Left cardiac atrium (tissue), 4 donors: Measurements from ENCODE around the gene PCYT1A. TPM values are rescaled to one million over a fixed set of nuclear protein-coding genes. Genes with fewer than 3 reads are reported as not detected.
"Not testable (repeated sequence)": the region's sequence is repeated elsewhere in the genome, so short reads cannot be mapped to it uniquely, and the experiment has no call there.

Experiments used
- ATAC-seq, 2 donors: fragments of 200-7000 bp; cut with Tn5 transposase; one replicate each; pipeline ENCODE4 v1.9.1; 2020; ENCODE audit warnings: mild to moderate bottlenecking in 2 of 2, moderate library complexity in 2 of 2
- DNase-seq: peaks from one replicate; pipeline ENCODE4 v3.0.0-alpha.2; 2020
- intact Hi-C, 2 donors: fragments of 100-400 bp; cut with DNase I; formaldehyde crosslinking; loops; one replicate each; pipeline versions ENCODE4 v1.14.1 to v1.15.1; 2022 to 2023
- long read RNA-seq: library from polyadenylated mRNA; unstranded; transcript quantifications from one replicate; pipeline ENCODE4 v2.0.0, GENCODE V29; 2021
- total RNA-seq, 2 donors: library from RNA; stranded (reverse); fragmentation: NEBNext Ultra II Directional; extraction: Animal tissue kit (Norgen Biotek cat#: 25700); gene quantifications; one replicate each; pipeline ENCODE4 v1.2.1, GENCODE V29; 2021
- donor health status: DM: no; HTN: yes; CAD: no.
- donor health status: DM: no; HTN: yes; CAD: no; lungs with severe emphysema.
- donor health status: DM: yes; HTN: yes; CAD: no.
- donor health status: Dilated cardiomyopathy.

The PCYT1A gene
- total RNA-seq: 10 to 100 TPM; 71.7 to 83.9 TPM
- long read RNA-seq, full-length matches to known transcripts: 16 of 206 reads
- long read RNA-seq, partial matches to known transcripts: 8 of 206 reads
- long read RNA-seq, other reads (novel, unspliced or antisense): 182 of 206 reads

DNA sequence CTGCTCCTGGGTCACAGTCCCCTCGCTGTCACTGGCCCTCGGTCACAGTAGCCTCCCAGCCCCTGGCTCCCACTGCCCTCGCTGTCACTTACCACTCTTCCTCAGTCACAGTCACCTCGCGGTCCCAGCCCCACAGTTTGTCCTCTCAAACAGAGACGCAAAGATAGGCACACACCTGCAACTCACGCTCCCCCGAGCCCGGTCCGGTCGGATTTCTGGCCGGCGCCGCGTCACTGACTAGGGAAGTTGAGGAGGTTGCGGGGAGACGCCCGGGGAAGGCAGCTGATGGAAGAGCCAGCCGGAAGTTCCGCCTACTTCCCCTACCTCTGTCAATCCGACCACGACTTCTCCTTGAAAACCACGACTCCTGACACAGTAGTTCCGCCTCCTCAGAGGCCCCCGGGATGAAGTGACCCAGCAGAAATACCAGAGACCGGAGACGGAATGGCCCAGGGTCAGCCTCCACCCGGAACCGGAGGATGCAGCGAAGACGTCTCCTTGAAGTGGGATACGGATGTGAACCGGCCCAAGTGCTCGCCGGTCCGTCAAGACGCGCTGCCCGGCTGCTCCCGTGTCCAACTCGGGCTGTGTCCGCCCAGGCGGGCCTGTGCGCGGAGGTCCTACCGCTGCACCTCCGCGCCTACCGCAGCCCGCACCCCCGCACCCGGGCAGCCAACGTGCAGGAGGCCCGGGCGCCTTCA, at the start of gene PCYT1A:
Gene PCYT1A, minus strand, starts transcription at position 287 of the 701 bp plus-strand sequence. CDS start 17,195 bp downstream, outside the sequence.
- intact Hi-C loops: no loop called here
- DNase-seq: peak; percentile 93
- ATAC-seq: peak; percentile 98 to 99

DNA sequence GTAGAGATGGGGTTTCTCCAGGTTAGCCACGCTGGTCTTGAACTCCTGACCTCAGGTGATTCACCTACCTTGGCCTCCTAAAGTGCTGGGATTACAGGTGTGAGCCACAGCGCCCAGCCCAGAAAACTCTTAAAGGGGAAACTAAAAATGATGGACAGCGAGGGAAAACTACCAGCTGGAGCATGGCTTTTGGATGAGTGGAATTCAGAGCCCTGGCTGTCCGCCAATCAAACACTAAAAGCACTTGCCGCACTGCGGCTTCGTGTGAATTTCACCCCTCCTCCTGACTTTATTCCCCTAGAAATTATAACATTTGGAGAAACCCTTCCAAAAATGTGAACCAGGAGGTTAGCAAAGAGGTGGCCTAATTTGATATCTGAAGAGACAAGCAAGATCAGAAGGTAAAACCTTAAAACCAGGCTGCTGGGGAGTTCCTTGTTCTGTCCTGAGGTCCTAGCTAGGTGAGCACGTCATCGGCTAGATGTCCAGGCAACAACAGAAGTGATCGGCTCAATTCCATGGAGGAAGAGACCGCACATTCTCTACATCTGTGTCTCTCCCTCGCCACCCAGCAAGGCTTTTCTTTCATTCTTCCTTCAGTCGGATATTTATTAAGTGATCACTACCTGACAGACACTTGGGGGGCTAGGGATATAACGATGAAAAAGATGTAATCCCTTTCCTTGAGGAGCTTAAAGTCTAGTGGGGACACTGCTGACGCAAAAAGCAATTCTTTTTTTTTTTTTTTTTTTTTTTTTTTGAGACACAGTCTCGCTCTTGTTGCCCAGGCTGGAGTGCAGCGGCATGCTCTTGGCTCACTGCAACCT, 49.0 kb upstream of the PCYT1A start:
- intact Hi-C loops: no loop called here
- no peak for DNase-seq
- no peak for ATAC-seq

DNA sequence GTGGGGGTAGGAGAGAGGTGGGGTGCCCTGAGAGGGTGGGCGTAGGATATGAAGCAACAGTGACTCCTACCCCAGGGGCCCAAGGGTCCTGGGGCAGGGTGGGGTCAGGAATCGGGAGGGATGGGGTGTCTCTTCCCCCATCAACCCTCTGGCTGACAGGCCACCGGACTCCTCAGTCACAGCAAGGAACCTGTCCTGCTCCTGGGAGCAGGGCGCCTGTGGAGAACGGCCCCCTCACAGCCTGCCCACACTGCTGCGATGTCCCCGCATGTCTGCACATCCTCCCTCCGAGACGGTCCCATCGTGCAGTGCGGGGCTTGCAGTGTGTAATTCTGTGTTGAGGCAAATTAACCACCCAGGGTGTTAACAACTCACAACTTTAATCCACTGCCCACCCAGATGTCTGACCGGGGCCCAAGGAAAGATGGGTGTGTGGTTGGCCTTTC, 48.0 kb upstream of the PCYT1A start:
- DNase-seq (no peak), ATAC-seq (no peak)
- intact Hi-C loops: no loop called here

DNA sequence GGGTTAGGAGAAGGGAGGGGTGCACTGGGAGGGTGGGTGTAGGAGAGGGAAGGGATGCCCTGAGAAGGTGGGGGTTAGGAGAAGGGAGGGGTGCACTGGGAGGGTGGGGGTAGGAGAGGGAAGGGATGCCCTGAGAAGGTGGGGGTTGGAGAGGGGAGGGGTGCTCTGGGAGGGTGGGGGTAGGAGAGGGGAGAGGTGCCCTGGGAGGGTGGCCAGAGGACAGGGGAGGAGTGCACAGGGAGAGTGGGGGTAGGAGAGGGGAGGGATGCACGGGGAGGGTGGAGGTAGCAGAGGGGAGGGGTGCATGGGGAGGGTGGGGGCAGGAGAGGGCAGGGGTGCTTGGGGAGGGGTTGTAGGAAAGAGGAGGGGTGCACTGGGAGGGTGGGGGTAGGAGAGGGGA, 47.5 kb upstream of the PCYT1A start:
- intact Hi-C loops: no loop called here
- no peak for ATAC-seq
- DNase-seq: no peak

DNA sequence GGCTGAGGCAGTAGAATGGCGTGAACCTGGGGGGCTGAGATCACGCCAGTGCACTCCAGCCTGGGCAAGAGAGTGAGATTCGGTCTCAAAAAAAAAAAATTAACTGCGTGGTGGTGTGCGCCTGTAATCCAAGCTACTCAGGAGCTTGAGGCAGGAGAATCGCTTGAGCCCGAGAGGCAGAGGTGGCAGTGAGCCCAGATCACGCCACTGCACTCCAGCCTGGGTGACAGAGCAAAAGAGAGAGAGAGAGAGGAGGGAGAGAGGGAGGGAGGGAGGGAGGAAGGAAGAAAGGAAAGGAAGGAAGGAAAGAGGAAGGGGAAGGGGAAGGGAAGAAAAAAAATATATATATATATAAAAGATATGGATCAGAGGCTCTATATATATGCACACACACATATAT, 44.6 kb upstream of the PCYT1A start:
- ATAC-seq: no peak
- intact Hi-C loops: no loop called here
- DNase-seq: no peak

DNA sequence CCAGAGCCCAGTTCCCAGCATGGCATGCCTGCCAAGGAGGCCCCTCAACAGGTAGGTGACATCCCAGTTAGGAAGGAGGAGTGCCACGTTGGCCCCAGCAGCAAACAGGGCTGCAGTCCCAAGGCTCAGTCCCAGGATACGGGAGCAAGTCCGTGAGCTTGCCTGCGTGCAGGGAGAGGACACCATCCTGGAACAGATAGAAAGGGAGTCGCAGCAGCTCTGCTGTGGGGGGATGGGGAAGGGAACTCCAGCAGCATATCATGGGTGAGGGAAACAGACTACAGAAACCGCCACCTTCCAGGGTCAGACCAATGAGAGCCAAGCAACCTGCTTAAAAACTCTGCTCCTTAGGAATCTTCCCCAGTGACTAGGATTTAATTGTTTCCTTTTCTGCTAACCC, 39.9 kb upstream of the PCYT1A start:
- intact Hi-C loops: no loop called here
- ATAC-seq (no peak), DNase-seq (no peak)

DNA sequence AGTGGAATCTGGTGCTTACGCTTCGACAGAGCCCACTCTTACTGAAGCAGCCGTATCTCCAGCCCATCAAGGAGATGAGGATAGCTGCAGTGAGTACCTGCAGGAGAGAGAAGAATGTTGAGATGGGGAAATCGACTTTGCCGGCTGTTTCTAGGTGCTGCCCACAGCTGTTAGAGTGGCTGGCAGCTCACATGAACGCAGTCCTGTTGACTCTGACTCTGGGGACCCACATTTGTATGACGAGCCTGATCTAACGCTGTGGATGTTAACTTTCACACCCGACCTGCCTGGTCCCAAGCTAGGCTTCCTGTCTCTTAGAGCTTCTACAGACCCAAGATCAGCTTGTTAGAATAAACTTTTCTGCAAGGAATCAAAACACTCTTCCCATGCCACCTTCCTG, 39.4 kb upstream of the PCYT1A start:
- DNase-seq: no peak
- intact Hi-C loops: no loop called here

DNA sequence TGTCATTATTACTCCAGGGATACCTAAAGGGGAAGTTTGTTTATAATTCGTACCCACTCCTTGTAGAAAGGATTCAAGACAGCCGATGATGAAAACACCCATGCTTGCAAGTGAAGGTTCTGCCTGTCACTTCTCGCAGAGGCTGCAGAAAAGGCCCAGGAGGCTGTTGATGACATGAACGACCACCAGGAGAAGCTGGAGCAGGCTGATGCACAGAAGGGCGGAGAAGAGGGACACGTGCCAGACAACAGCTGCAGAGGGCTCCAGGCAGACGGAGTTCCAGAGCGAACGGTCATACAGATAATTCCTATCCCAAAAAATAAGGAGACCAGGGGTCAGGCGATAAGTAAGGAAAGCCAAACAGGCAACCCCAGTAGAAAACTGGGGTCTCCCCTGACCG, 36.2 kb upstream of the PCYT1A start:
- ATAC-seq (peak in 1 of 2 donors; percentile 10), DNase-seq (no peak)
- intact Hi-C loops: no loop called here

More for the DNA sequence above, 39.4 kb upstream of the PCYT1A start:
- no peak for ATAC-seq

DNA sequence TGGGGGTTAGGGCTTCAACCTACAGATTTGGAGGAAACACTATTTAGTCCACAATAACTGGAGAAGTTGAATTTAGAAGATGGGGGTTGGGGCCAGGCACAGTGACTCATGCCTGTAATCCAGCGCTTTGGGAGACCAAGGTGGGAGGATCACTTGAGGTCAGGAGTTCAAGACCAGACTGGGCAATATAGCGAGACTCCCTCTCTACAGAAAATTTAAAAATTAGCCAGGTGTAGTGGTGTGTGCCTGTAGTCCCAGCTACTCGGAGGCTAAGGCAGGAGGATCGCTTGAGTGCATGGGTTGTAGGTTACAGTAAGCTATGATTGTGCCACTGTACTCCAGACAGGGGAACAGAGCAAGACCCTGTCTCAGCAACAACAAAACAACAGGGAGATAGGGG, 35.5 kb upstream of the PCYT1A start:
- intact Hi-C loops: no loop called here
- DNase-seq (no peak), ATAC-seq (no peak)

DNA sequence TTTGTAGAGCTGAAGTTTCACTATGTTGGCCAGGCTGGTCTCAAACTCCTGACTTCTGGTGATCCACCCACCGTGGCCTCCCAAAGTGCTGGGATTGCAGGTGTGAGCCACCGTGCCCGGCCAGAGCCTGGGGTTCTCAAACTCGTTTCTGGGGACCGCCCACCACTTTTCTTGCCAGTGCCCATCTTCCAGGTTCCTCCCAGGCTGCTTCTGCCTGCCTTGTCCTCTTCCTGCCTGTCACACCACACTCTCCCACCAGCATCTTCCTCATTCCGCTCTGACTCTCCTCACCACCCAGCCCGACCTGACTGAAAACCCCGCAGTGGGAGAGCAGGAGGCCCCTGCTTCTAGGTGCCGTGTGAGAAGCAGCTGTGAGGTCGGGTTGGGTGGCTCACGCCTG, 33.6 kb upstream of the PCYT1A start:
- intact Hi-C loops: no loop called here
- ATAC-seq: no peak

DNA sequence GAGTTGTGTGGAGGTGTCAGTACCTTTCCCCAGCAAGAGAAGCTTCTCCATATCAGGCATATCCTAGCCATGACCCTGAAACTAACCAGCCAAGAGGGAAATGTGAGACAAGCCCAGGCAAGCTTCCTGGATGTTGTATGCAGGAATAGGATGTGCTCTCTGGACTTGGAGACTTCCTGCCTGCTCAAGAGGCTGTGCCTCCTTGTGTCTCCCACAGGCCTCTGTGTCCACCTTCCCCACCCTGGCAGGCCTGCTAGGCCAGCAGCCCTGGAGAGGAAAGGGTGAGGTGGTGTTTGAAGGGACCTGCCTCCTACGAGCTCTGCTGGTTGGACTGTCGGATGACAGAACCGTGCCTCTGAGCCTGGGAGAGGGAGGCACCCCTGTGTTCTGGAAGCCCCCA, 32.6 kb upstream of the PCYT1A start:
- no peak for DNase-seq
- intact Hi-C loops: no loop called here
- ATAC-seq: no peak

More for the DNA sequence above, 33.6 kb upstream of the PCYT1A start:
- no peak for DNase-seq

DNA sequence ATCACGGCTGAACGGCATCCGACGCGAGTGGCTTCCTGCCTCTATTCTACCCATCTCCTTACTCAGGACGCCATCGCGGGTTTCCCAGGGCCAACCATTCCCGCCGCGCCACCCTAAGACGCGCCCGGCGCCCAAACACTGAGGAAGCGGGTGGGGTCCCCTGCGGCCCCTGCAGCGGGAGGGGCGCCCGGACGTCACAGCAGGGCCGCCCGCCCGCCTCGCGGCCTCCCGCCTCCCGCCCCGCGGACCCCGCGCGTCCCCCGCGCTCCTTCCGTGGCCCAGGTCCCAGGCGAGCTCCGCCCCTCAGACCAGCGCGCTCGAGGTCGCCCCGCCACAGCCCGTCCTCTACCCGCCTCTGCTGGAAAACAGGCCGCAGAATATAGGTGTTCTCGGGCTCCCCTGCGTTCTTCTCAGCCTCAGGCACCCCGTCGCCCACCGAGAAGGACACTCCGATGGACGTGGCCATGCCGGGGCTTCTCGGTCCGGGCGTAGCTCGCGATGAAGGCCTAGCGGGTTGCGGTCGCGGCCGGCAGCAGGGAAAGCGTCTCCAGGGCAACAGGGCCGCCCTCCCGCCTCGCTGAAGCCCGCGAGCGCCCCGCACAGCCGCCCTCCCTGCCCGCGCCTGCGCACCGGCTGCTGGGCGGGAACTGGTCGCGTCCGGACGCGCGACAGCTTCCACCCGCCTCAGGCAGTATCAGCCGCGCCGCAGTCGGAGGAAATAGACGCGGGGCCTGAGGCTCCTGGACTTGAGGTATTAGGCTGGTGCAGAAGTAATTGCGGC, 30.4 kb upstream of the PCYT1A start, which contains the start of gene DYNLT2B:
Gene DYNLT2B, minus strand, starts transcription at position 554 of the 781 bp plus-strand sequence. Its CDS starts 88 bp downstream, at position 466.
- intact Hi-C loops: no loop called here
- DNase-seq (peak; percentile 92), ATAC-seq (peak; percentile 98 to 99)

DNA sequence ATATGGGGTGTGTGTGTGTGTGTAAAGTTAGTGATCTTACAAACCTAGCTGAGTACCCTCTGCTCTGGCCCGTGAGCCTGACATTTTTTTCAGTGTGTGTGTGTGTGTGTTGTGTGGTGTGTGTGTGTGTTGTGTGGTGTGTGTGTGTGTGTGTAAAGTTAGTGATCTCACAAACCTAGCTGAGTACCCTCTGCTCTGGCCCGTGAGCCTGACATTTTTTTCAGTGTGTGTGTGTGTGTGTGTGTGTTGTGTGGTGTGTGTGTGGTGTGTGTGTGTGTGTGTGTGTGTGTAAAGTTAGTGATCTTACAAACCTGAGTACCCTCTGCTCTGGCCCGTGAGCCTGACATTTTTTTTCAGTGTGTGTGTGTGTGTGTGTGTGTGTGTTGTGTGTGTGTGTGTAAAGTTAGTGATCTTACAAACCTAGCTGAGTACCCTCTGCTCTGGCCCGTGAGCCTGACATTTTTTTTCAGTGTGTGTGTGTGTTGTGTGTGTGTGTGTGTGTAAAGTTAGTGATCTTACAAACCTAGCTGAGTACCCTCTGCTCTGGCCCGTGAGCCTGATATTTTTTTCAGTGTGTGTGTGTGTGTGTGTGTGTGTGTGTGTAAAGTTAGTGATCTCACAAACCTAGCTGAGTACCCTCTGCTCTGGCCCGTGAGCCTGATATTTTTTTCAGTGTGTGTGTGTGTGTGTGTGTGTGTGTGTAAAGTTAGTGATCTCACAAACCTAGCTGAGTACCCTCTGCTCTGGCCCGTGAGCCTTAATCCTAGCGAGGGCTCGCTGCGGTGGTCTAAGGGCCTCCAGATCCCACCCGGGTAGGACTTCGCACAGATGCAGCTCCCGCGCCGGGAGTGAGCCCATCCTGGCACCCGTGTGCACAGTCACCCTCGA, 29.5 kb upstream of the PCYT1A start:
- intact Hi-C loops, DNase-seq, ATAC-seq: not testable (repeated sequence)

DNA sequence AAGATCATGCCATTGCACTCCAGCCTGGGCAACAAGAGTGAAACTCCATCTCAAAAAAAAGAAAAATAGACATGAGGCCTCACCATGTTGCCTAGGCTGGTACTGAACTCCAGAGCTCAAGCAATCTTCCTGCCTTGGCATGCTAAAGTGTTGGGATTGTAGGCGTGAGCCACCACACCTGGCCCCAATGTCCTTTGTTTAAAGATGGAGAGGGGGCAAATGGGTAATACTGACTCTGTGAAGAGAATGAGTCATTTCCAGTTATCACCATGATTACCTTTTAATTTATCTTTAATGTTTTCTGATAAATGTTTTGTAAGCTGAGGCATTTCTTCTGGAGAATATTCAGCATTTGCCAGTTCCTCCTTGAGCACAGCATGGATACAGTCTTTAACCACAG, 28.3 kb upstream of the PCYT1A start:
- intact Hi-C loops: no loop called here
- DNase-seq (no peak), ATAC-seq (no peak)

DNA sequence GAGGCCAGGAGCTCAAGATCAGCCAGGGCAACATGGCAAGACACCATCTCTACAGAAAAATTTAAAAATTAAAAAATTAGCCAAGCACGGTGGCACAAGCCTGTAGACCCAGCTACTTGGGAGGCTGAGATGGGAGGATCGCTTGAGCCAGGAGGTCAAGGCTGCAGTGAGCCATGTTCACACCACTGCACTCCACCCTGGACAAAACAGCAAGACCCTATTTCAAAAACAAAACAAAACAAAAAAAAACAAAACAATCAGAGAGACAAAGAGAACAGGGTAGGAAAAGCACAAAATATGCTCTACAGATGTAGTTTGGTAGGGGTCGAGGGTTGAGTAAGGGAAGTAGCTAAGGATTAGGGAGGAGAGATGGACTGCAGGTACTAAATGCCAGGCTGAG, 27.1 kb upstream of the PCYT1A start:
- intact Hi-C loops: no loop called here
- DNase-seq: no peak
- no peak for ATAC-seq

DNA sequence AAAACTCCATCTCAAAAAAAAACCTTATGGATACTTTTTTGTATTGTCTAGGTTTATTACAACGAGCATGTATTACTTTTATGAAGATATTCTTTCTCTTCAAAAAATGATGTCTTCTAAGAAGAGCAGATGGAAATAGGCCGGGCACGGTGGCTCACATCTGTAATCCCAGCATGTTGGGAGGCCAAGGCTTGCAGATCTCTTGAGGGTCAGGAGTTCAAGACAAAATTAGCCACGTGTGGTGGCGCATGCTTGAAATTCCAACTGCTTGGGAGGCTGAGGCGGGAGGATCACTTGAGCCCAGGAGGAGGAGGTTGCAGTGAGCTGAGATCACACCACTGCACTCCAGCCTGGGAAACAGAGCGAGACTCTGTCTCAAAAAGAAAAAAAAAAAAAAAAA, 26.6 kb upstream of the PCYT1A start:
- ATAC-seq, DNase-seq, intact Hi-C loops: not testable (repeated sequence)

DNA sequence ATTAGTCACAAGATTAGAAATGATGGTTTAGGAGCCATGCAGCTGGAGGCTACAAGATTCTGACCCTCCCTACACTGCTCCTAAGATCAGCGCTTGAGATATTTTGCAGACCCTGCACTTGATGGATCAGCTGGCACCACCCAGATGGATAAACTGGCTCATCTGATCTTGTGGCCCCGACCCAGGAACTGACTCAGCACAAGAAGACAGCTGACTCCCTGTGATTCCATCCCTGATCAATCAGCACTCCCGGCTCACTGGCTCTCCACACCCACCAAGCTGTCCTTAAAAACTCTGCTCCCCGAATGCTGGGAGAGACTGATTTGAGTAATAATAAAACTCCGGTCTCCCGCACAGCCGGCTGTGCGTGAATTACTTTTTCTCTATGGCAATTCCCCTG, 15.4 kb upstream of the PCYT1A start:
- intact Hi-C loops, ATAC-seq, DNase-seq: not testable (repeated sequence)

DNA sequence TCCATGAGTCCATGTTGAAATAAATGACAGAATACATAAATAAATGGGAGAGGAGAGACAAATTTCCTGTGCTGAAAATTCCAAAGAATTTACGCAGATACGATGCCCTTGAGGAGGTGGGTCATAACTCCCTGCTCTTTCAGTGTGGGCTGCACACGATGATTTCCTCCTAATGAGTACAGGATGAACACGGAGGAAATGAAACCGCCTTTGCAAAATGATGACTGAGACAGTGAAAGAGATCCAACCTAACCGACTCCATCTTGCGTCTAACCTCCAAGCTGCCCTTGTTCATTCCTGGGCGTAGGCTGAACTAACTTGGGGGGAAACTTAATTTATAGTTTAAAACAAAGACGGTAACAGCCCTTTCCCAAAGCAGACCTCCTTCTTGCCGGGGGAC, 15.0 kb upstream of the PCYT1A start:
- ATAC-seq, intact Hi-C loops, DNase-seq: not testable (repeated sequence)
